ENCODE measurements around the gene STRN3.
"Not testable (repeated sequence)": the region's sequence is repeated elsewhere in the genome, so short reads cannot be mapped to it uniquely, and the experiment has no call there.

The STRN3 gene

GRCh38 chr14:31026077-31026449, at the start of gene STRN3:
Gene STRN3, minus strand, starts transcription at chr14:31026379. Its CDS starts 194 bp downstream, at chr14:31026185.
- no peak for DNase-seq

GRCh38 chr14:31075144-31075543, 49.0 kb upstream of the STRN3 start:
- DNase-seq = no peak

GRCh38 chr14:31071151-31071550, 45.0 kb upstream of the STRN3 start:
- no peak for DNase-seq

GRCh38 chr14:31070431-31070830, 44.3 kb upstream of the STRN3 start:
- no peak for DNase-seq

GRCh38 chr14:31069343-31069742, 43.2 kb upstream of the STRN3 start:
- DNase-seq = no peak

- DNase-seq = no peak
Observed at GRCh38 chr14:31068235-31068634, 42.1 kb upstream of the STRN3 start.

- not testable (repeated sequence) for DNase-seq
Observed at GRCh38 chr14:31062908-31063307, 36.7 kb upstream of the STRN3 start.

- no peak for DNase-seq
Observed at GRCh38 chr14:31060253-31060875, 34.2 kb upstream of the STRN3 start.

GRCh38 chr14:31059152-31059924, 33.2 kb upstream of the STRN3 start:
- no peak for DNase-seq

GRCh38 chr14:31057701-31058364, 31.7 kb upstream of the STRN3 start:
- DNase-seq = no peak

GRCh38 chr14:31057035-31057434, 30.9 kb upstream of the STRN3 start:
- DNase-seq = no peak

- not testable (repeated sequence) for DNase-seq
Observed at GRCh38 chr14:31052905-31053586, 26.9 kb upstream of the STRN3 start.

- DNase-seq = no peak
Observed at GRCh38 chr14:31051511-31051910, 25.3 kb upstream of the STRN3 start.

GRCh38 chr14:31051023-31051422, 24.8 kb upstream of the STRN3 start:
- DNase-seq = no peak

GRCh38 chr14:31047503-31047902, 21.3 kb upstream of the STRN3 start:
- no peak for DNase-seq

GRCh38 chr14:31045501-31046080, 19.4 kb upstream of the STRN3 start:
- DNase-seq = no peak

- DNase-seq = no peak
Observed at GRCh38 chr14:31043379-31043778, 17.2 kb upstream of the STRN3 start.

GRCh38 chr14:31042893-31043292, 16.7 kb upstream of the STRN3 start:
- DNase-seq = not testable (repeated sequence)

- DNase-seq = no peak
Observed at GRCh38 chr14:31042300-31042699, 16.1 kb upstream of the STRN3 start.

- DNase-seq = no peak
Observed at GRCh38 chr14:31038521-31039166, 12.5 kb upstream of the STRN3 start.

GRCh38 chr14:31037709-31038221, 11.6 kb upstream of the STRN3 start:
- DNase-seq = no peak

GRCh38 chr14:31036552-31036951, 10.4 kb upstream of the STRN3 start:
- no peak for DNase-seq

Measured in CD4-positive, alpha-beta T cell treated with Interleukin-4 for 1 hour (primary cell).